NCI-H146 (cell line): Measurements from ENCODE around the gene CTDSP2.
A peak's percentile ranks its signal among the peaks of the same experiment; 100 is the strongest.
"Not testable (repeated sequence)": the region's sequence is repeated elsewhere in the genome, so short reads cannot be mapped to it uniquely, and the experiment has no call there.

ENCODE experiments used
- DNase-seq: peaks from one replicate; lab custom pipeline; 2025; lab: John Stamatoyannopoulos, UW

The CTDSP2 gene

GRCh38 chr12:57852620-57853500 is 6.3 kb upstream of the CTDSP2 start:
- peak; percentile 50 for DNase-seq

GRCh38 chr12:57852200-57852599 is 5.7 kb upstream of the CTDSP2 start:
- no peak for DNase-seq

DNA sequence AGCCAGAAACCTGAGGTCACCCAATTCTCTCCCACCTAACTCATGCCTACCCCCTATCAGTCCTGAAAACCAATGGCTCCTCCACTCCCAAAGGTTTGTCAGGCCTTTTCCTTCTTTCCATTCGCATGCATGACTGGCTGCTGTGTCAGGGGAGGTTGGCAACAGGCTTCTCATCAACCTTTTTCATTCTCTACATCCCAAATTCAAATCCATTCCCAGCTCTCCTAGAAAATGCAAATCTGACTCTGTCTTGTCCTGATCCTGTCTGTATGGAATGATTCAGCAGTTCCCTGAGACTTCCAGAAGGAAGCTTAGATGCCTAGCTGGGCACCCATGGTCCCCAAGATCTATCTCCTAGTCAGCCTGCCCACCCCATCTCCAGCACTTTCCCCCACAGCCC is 5.0 kb upstream of the CTDSP2 start:
- DNase-seq = no peak

DNA sequence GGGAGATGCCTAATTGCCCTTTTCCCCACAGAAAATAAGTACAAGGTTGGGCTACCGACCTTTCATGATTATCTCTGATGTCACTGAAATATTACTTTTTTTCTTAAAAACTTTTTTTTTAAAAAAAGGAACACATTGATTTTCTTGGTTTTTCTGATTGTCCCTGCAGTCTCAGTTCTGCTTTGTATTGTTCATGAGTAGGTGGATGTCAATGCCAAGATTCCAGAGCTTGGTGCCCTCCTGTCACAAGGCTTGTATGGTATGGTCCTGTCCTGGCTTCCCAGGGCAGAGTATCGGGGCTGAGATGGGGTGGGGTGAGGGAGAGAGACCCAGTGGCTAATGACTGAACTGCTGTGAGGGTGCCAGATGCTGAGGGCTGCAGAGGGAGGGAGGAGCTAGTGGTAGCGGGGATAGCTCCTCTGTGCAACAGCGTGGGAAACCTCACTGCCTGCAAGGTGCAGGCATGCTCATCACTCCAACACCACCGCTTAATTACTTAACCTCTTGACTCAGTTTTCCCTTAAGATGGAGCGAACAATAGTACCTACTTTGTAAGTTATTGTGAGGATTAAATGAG is 4.4 kb upstream of the CTDSP2 start:
- DNase-seq = peak; percentile 5

- not testable (repeated sequence) for DNase-seq
Measured at GRCh38 chr12:57849447-57849846, 2.9 kb upstream of the CTDSP2 start.

DNA sequence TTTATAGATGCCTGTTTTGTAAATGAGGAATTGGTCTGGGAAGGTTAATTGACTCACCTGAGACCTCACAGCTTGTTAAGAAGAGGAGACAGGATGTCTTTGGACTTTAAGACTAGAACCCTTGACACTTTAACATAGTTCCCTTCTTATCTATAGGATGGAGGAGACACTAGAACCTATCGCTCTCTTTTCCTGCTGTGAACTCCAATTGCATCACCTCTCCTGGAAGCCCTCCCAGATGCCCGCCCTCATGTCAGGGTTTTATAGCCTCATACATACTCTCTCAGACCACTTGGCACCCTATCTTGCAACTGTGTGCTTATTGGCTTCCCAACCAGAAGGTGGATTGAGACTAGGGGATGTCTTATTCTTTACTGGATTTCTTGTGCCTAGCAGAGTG is 2.5 kb upstream of the CTDSP2 start:
- no peak for DNase-seq

- no peak for DNase-seq
Measured at GRCh38 chr12:57848208-57848607, 1.7 kb upstream of the CTDSP2 start.

DNA sequence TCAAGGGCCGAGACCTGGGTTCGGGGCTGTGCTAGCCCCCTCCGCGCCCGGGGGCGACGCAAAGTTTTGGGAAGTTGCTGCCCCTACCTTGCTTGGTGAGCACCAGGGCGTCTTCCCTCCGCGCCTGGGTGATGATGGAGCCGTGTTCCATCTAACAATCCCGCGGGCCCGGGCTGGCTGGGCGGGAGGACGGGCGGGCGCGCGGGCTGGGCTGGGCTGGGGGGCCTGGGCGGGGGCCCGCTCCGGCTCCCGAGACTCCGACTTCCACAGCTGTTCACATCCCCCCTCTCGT is 298 bp downstream of the CTDSP2 start:
- DNase-seq = peak; percentile 52

DNA sequence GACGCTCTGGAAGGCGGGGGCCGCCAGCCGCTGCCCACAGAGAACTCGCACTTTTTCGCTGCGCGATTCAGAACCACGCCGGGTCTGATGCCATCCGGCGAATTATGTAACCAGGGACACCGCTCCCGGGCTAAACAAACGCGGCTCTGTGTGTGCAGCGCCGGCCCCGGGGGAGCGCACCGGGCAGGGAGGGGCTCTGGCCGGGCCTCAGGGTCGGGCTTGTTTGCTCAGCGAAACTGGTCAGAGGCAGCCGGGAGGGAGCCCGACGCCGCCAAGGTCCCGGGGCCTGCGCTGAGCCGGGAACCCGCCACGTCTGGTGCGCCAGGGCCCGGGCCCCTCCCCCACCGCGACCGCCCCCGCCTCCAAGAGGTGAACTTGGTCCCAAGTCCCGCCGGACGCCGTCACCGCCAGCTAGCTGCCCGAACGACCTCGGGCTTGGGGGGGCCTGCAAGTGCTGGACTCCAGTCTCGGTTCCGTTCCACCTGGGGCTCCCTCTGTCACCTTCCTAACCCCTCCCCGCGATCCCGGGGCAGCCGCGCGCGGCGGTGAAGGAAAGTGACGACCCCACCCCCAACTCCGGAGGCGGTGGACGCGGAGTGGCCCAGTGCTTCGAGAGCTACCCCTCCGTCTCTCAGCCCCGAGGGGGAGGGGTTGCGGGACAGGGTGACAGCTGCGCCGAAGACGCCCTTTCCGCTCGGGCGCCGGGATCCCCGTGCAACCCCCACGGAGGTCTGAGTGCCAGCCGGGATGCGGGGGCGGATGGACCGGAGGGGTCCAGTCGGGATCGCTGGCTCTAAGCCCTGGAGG is 848 bp downstream of the CTDSP2 start:
- peak; percentile 66 for DNase-seq

GRCh38 chr12:57844709-57845477 is 1.6 kb downstream of the CTDSP2 start:
- DNase-seq = peak; percentile 14

DNA sequence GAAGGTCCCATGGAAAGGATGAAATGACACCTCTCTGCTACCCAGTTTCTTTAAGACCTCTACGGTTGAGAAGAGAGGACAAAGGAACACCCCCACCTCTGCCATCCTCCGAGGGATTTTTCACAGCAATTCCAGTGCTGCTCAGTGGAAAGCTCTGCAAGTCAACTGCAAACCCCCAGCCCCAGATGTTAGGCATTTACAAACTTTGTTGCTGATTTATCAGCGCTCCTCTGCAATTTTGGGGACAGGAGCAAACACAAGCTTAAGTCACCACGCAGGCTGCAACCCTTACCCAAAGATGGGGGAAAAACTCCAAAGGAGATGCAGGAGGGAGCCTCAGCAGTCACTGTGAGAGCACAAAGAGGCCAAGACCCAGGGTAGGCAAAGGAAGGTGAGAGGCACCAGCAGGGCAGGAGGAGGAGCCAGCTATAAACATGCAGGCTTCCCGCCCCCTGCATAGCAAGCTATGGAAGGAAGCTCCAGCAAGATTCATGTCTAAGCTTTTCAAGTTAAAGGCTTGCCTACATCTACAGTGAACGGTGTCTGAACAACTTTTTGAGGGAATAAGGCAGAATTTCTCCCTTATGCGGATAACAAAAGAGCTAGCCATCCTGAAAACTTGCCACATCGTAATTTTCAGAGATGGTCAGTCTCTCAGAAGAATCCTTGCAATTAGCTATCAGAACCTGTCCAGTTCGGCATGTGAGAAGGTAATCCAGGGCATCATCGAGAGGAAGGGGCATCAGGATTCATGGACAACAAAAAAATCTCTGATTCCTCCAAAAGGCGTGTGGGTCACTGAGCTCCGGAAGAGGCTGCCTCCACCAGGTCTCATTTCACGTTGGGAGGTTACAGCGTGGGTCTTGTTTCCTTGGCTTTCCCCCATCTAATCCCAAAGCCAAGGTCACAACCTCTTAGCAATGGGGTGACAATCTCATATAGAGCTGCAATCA is 3.9 kb downstream of the CTDSP2 start:
- DNase-seq = no peak

GRCh38 chr12:57841445-57841844 is 5.1 kb downstream of the CTDSP2 start:
- DNase-seq = no peak

DNA sequence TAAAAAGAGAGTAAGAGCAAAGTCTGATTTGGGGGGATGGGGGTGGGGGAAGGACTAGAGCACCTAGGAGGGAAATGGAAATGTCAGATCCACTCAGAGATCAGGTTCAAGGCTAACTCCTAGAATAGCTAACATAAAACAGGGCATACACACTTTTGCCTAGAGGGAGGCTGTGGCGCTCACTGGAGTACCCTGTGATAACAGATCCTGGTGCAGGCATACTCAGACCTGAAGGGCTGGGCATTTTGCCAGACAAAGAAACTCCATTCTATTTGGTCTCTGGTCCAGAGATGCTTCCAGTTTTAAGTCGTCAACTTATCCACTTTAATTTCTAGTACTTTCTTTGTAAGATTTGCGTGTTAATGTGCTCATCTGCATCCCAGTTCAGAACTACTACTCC is 5.8 kb downstream of the CTDSP2 start:
- DNase-seq = no peak

DNA sequence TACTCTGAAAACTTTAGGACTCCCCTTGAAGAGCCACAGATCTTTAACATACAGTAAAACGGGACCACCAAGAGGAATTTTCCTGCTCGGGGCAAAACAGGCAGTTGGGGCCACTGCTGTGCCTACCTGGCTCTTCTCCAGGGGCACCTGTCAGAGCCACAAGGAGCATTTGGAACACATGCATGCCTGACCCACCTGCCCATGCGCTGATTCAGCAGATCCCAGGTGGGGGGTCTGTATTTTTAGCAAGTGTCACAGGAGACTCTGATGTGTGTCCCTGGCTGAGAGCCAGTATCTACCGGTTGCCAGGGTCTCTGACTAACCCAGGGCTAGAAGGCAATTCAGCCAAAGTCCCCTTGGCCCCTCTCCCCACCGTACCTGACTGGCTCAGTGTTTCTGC is 6.5 kb downstream of the CTDSP2 start:
- DNase-seq = peak; percentile 24

DNA sequence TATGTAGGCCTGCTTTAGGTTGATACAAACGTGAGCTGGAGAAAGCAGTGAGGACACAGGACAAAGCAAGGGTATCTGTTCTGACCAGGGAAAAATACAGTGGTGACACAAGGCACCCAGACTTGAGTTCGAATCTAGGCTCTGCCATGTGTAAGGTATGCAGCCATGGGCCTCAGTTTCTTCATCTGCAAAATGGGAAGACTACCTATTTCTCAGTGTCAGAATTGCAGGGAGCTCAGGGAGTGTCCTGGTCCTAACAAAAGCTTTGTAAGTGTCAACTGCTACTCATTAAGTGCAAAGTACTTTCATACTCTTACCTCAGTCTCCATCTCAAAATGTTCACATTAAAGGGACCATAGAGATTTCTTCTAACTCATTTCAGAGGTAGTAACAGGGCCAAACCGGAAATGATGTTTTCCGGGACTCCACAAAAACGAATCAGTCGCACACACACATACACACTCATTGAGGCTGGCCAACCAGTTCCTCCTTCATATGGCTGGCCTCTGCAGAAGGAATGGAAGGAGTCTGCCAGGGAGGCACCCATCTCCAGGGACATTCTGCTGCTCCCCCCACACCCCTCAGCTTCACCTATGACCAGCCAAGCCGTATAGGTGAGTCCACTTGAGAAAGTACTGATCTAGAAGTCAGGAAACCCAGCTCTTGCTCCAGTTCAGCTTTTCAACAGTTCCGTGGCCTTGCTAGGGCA is 7.8 kb downstream of the CTDSP2 start:
- DNase-seq = no peak

DNA sequence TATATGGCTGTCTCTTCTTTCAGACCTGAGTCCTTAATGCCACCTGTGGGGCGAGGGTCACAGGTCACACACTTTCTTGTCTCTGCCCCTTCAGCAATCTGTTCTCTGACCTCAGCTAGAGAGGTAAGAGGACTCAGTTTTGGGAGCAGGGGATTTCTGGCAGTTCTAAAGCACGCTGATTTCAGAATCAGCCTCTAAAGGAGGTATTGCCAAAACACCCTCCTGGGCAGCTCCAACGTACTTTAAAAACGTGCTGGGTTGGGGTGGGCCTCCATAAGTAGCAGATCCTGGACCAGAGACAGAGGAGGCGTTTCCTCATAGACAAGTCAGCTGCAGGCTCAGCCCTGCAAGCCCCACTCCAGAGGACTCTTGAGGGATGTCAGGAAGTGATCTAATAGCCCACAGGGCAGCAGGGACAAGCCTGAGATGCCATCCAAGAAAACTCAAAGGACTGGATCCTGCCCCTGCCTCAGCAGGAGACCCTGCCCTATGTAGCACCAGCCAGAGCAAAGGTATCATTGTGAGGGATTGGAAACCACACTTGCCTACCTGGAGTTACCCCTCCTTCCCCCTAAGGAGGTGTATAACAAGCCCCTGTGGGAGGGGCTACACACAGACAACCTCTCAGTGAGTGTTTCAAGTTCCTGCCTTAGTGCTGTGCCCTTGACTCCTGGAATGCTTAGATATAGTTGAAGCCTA is 8.5 kb downstream of the CTDSP2 start:
- peak; percentile 6 for DNase-seq

- DNase-seq = peak; percentile 93
Measured at GRCh38 chr12:57836442-57837375, 9.8 kb downstream of the CTDSP2 start.
